Stimulated activated CD8-positive, alpha-beta memory T cell treated with anti-CD3 and anti-CD28 coated beads, Interleukin-4, amount 100 ng/mL, for 48 hours (primary cell): ENCODE measurements around the gene TJP3.
"Not testable (repeated sequence)": the region's sequence is repeated elsewhere in the genome, so short reads cannot be mapped to it uniquely, and the experiment has no call there.

ENCODE experiments used
- DNase-seq: peaks from one replicate; pipeline ENCODE4 v3.0.0-alpha.2; 2020

Gene TJP3, protein sequence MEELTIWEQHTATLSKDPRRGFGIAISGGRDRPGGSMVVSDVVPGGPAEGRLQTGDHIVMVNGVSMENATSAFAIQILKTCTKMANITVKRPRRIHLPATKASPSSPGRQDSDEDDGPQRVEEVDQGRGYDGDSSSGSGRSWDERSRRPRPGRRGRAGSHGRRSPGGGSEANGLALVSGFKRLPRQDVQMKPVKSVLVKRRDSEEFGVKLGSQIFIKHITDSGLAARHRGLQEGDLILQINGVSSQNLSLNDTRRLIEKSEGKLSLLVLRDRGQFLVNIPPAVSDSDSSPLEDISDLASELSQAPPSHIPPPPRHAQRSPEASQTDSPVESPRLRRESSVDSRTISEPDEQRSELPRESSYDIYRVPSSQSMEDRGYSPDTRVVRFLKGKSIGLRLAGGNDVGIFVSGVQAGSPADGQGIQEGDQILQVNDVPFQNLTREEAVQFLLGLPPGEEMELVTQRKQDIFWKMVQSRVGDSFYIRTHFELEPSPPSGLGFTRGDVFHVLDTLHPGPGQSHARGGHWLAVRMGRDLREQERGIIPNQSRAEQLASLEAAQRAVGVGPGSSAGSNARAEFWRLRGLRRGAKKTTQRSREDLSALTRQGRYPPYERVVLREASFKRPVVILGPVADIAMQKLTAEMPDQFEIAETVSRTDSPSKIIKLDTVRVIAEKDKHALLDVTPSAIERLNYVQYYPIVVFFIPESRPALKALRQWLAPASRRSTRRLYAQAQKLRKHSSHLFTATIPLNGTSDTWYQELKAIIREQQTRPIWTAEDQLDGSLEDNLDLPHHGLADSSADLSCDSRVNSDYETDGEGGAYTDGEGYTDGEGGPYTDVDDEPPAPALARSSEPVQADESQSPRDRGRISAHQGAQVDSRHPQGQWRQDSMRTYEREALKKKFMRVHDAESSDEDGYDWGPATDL

DNA sequence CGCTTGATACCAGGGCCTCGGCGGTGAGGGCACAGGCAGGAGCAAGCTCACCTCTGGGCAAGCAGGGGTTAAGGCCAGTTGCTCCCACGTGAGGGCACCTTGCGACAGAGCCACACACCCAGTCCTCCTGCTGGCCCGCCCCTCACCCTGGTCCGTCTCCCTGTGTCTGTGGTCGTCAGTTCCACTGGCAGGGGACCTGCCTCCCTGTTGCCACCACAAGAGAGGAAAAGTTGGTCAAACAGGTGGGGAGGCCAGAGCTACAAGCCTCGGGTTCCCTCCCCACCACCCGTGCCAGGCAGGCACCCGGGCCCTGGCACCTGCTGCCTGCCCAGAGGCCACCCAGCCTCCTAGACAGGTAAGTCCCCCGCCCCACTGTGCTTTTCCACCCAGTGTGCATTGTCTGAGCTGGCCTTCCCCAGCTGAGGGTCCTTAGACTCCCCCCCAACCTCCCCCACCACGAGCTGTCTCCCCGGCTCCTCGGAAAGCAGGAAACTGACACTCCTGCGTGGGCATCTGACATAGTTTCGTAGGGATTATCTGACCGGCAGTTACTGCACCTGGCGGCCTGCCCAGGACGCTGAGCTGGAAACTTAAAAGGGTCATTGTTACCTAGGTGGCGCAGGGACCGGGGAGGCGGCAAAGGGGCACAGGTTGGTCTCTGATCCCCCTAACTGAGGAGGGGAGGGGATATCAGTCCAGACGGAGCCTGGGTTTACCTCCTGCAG, at the start of gene TJP3:
TSS of gene TJP3 (plus strand) at position 178 of the 725 bp plus-strand sequence. CDS start 20,049 bp downstream, outside the sequence.
- DNase-seq: no peak

DNA sequence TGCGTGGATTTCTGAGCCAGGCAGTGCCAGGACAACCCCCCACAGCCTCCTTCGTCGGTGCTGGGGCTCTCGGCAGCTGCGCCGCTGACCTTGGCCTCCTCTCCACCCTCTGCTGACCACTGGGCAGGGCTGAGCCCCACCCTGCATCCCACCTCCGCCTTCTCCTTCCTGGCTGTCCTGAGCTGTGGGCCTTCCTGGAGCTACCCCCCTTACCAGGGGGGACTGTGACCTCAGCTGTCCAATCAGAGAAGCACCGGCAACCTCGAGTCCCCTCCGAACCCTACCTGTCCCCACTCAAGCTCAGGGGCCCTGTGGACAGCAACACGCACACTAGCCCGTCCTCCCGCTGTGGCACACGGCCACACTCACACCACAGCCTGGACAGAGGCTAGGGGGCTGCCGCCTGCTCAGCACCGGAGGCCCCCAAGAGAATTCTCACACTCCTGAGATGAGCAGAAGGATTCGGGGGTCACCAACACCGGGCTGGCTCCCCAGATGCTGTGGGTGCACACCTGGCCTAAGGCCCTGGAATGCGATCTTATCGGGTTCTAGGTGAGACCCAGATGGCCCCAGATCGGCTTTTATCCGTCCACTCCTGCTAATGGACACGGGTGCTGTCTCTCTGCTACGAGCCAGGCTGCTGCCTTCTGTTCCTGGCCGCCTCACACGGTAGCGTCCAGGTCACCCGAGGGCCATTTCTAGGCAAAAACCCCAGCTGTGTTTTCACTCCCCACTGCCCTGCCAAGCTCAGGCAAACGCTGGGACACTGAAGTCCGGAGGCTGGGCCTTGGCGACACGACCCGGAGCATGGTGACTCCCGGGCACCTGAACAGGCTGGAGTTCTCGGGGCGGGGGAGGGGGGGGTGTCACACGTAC, 49.1 kb upstream of the TJP3 start:
- no peak for DNase-seq

DNA sequence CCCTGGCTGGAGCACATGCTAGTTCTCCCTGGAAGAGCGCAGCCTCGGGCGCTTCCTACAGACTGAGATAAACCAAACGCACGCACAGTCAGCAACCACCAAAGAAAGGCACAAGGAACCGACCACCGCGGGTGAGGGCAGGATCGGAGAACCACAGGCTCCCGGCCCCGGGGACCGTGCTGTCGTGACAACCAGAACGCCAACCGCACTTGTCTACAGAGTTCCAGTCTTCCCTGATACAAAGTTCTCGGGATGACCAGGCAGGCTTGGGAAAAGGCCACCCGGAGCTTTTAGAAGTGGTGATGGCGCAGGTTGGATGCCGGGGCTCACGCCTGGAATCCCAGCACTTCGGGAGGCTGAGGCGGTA, 48.5 kb upstream of the TJP3 start:
- DNase-seq: no peak

DNA sequence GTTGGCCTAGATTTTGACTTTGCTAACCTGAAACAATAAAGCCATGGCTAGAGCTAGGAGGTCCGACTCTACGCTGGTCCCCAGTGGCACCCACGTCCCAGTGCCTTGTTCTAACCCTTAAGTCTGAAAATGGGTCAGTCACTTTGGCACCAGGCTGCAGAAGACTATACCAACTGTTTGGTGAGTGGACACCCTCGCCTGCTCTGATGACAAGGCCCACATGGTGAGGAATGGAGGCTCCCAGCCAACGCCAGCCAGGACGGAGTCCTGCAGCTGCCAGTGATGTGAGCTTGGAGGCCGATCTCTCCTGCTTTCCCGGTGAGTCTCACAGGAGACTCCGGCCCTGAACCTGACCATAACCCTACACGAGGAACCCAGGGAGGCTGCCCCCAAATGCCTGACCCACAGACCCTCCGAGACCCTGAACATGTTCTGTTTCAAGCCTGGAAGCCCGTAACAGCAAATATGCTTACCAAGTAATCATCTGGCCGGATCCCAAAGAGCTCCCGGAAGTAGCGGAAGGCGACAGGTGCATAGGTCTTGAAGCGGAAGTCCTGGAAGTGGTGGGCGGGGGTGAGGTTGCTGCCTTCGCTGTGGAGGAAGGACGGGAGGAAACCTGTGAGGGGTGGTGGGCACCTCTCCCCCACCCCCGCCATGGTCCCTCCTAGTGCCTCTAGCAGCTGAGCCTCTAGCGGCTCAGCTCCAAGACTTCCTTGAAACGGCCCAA, 47.5 kb upstream of the TJP3 start:
- DNase-seq: no peak

DNA sequence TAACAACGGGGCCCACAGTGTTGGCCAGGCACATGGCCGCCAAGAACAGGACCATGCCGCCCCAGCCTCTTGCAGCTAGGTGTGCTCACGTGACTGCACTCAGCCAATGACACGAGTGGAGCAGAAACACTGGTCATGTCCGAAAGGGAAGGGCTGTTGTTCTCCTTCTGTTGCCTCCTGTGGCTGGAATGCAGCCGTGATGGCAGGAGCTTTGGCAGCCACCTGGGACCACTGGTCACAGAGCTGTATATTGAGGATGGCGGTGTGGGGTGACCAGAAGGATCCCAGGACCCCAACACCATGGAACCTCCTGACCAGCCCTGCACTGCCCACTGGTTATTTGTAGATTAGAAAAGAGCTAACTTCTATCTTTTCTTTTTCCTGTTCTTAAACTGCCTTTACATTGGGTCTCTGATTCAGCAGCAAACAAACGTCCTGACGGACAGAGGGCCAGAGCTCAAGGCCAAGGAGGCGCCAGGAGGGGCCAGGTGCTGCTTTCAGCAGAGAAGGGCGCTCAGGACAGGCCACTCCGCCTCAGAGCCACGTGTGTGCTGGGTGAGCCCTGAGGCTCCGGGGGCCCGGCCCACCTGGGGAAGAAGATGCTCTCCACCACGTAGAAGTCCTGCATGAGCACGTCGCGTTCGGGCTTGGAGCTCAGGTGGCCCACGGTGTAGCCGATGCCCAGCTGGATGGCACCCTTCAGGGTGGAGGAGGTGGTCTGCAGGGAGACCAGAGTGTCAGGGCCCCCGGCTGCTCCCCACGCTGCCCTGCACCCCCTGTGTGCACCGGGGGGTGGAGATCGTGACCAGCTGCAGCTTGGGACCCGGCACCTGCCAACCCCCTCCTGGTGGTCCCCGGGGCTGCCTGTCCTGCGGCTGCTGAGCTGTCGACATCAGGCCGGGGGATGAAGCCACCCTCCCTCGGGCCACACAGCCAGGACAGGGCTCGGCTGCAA, 46.6 kb upstream of the TJP3 start:
- no peak for DNase-seq

DNA sequence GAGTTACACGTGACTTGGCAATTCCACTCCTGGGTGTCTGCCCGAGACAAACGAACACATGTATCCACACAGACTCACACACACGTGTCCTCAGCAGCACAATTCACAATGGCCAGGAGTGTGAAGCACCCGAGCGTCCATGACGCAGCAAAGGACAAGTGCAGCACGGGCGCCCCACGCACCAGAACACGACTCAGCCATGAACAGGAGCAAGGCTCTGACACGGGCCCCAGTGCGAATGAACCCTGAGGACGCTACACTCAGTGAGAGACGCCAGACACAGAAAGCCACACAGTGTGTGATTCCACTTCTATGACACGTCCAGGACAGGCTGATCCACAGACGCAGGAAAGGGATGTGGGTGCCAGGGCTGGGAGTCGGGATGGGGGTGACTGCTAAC, 44.3 kb upstream of the TJP3 start:
- DNase-seq: no peak

DNA sequence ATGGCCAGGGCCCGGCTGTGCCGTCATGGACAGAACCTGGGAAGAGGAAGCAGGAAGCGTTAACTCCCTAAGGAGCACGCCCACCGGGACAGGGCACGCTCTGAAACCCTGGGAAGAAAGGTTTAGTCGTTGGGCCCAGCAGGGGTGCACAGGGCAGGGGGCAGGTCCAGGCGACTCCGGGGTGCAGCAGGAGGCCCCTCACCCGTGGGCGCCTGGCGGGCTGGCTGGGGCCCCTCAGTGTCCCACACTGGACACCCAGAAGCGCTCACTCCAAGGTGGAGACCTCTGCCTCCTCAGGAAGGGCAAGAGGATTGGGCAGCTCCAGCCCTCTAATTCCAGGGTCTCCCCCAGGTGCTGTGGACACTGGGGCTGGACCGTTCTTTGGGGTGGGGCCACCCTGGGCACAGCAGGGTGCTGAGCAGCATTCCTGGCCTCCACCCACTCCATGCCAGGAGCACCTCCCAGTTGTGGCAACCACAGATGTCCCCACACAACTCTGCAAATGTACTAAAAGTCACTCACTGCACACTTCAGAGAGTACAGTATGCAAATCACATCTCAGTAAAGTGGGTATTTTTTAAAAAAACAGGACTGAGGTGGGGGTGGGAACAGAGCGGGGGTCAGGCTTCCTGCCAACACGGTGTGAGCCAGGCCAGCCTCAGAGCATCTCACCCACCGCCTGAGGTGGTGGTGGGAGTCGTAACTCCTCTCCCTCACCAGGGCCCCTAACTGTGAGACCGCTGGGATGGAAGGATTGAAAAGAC, 43.1 kb upstream of the TJP3 start:
- no peak for DNase-seq

DNA sequence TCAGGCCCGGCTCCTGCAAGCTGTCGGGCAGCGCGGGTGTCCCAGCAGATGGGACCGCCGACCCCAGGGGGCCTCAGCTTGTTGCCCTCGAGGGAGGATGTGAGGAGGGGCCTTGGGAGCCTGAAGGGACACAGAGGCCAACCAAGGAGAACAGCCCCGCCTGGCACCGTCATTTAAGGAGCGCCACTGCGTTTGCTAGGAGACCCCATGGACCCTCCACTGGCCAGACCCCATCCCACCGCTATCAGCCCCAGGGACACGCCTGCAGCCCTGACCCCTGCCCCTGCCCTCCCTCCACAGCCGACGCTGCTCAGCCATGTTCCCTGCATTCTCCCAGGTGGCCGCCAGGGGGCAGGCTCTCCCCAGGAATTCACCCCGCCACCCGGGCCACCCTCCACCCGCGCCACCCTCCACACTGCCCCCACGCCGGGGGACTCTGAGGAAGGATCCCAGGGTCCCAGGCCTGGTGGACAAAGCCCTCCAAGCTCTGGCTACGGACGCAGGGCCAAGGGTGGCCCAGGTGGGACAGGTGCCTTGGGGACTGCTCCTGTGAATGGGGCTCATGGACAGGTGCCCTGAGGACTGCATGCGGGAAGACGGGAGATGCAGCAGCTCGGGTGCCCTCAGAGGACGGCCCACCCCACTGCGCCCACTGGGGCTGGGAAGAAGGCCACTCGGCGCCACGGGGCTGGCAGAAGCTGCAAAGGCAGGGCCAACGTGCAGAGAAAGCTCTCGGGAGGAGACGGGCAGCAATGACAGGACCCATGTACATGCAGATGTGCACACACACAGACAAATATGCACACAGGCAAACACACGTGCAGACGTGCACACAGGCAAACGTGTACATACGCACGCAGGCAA, 42.3 kb upstream of the TJP3 start:
- DNase-seq: peak; percentile 90

DNA sequence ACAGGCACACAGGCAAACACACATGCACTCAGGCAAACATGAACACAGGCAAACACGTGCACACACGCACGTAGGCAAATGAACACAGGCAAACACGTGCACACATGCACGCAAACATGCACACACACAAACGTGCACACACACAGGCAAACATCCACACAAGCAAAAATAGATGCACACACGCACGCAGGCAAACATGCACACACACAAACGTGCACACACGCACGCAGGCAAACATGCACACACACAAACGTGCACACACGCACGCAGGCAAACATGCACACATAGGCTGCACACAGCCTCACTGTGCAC, 41.7 kb upstream of the TJP3 start:
- DNase-seq: not testable (repeated sequence)

DNA sequence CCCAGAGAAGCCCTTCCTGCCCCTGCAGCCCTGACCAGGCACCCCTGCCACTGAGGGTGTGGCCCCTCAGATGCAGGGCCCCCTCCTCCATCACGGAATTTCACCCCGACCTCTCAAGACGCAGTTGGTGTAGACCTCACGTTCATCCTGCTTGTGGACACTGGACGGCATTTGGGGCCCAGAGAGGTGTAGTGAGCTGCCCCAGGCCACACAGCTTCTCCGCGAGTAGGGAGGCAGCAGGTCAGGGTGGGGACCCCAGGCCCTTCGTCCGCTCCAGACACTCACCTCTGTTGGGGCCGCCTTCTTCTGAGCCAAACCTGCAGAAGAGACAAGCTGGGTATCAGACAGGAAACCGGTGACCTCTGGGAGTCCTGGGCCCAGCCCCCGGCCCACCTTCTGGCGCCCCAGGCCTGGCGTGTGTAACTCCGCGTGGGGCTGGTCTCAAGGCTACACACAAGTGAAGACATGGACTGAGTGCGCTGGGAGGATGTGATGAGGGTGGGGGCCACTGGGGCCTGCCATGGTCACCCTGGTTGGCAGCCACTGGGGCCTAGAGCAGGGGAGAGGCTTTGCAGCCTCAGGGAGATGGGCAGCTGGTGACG, 41.0 kb upstream of the TJP3 start:
- no peak for DNase-seq

DNA sequence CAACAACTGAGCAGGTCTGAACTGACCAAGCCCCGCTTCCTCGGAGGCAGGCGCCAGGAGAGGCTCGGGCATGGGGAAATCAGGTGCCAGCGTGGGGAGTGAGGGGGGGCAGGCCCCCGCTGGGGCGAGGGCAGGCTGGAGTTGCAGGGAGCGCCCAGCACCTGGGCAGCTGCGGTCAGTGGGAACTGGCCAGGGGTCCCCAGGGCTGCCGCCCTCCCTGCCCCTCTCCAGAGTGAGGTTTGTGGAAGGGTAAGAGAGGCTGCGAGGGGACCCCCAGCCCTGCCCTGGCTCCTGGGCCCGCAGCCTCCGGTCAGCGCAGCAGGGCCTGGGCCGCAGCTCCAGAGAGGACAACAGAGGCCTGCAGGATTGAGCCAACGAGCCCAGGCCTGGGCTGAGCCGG, 40.4 kb upstream of the TJP3 start:
- no peak for DNase-seq

DNA sequence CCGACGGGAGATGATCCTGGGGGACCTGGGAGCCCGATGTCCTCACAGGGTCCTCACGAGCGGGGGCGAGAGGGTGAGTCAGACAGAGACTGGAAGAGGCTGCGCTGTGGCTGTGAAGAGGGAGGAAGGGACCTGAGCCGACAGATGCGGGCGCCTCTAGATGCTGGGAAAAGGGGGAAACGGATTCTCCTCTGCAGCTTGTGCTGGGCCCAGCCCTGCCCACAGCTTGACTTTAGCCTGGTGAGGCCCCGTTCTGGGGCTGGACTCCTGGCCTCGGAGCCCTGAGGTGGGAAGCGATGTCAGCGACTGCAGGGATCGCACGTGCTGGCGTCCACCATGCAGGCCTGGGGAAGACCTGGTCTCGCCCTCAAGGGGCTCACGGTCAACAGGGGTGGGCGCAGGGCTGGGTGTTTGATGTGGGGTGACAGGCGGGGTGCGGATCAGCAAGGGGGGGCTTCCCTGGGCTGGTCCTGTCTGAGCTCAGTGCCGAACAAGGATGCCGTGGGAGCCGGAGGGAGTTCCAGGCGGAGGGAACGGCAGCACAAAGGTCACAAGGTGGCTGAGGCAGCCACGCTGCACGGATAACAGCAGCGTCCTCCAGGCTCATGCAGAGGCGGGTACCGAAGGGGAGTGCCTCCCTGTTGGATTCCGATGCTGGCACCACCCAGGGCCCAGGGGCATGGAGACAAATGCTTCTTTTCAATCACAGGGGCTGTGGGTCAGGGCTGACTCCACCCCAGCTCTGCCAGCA, 39.7 kb upstream of the TJP3 start:
- no peak for DNase-seq

DNA sequence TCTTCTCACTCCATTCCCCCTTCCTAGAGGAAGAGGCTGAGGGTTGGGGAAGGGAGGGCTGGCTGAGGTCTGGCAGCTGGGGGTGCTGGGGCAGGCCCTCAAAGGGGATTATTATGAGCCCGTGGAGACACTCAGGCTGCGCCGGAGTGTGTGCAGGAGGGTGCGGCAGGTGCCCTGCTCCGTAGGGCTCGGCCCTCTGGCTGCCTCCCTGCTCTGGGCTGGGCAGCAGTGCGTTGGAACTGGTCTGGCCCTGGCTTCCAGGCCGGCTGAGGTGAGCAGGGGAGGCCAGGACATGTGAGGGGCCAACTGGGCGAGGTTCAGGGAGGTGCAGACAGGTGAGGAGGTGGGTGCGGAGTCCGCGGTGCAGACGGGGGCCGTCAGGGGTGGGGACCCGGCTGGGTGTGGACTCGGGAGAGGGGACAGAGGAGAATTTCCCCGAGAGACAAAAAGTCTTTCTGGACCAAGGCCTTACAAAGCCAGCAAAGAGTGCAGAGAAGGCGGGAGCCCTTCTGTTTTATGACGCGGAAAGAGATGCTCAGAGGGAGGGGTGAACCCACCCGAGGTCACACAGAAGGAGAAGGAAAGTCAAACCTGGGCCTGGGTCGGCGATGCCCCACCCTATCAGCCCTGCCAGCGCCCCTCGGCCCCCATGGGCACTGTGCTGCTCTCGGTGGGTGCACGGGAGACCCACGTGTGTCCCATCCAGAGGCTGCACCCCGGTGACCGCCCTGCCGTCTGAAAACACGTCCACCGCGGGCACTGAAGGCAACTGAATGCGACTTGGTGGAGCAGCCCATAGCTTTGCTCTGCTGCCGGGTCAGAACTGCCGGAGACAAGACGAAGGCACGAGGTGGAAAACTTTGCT, 38.9 kb upstream of the TJP3 start:
- no peak for DNase-seq

DNA sequence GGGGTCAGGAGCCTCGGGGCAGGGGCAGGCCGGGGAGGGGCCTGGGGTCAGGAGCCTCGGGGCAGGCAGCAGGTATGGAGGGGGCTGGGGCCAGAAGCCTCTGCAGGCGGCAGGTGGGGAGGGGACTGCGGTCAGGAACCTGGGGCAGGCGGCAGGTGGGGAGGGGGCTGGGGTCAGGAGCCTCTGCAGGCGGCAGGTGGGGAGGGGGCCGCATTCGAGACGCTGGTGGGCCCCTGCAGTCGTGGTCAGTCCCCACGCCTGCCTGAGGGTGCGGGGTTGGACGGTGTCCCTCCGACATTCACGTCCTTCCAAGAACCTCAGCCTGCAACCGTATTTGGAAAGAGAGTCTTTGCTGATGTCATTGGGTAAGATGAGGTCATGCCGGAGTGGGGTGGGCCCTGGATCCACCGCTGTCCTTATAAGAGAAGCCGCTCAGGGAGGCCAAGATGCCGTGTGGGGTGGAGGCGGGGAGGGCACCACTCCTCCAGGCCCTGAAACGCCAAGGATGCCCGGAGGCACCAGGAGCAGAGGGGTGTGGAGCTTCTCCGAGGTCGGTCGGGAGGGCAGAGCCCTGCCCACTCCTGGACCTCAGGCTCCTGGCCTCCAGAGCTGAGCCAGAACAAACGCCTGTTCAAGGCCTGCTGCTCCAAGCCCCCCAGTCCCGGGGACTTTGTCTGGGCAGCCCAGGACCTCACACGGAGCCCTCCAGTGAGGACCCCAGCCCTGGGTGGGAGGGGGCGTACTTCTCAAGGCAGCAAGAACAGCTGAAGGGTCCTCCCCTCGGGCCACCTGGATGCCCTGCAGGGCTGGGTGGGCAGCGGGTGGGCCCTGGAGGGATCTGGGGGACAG, 38.0 kb upstream of the TJP3 start:
- DNase-seq: no peak
